Aortic smooth muscle cell (primary cell): ENCODE results near the gene TRABD2B. TPM values are rescaled to one million over a fixed set of nuclear protein-coding genes. Genes with fewer than 3 reads are reported as not detected.

Experiments used
- total RNA-seq: library from RNA; depleted of rRNA; stranded (reverse); fragments of >200 nt; gene quantifications from 2 replicates; pipeline ENCODE4 v1.2.3, GENCODE V29; 2014

The TRABD2B gene
- under 0.01 and 0.06 TPM in 2 replicates for total RNA-seq

GRCh38 chr1:47997289-47998200, at the start of gene TRABD2B:
TSS of gene TRABD2B (minus strand) at chr1:47997385.

Other genes with a start within 250 kb of the TRABD2B start
- not detected in 2 replicates for gene SLC5A9, start 225.3 kb upstream of the TRABD2B start, total RNA-seq